ENCODE results near the gene SCFD2. TPM values are rescaled to one million over a fixed set of nuclear protein-coding genes. Genes with fewer than 3 reads are reported as not detected.

SCFD2 gene
- polyA plus RNA-seq, 2 of the 4 experiments (the other 2 are of a cell fraction), result 7.6 to 10.8 TPM

DNA sequence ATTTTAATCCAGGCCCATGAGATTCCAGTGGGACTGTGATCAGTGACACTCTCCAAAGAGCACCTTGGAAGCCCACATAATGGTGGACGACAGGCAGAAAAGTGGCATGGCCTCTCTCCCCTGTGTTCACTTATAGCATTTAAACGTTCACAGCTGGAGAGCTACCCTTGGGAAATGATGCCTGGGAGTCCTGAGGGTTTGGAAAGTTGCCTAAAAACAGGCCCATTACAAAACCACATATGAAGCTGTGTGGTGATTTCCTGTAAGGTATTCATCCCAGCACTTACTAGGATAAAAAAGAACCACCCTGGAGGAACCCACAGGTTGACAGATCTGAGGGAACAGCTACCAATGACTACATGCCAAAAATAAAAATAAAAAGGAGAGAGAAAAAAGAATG, 310.6 kb downstream of the SCFD2 start:
- WGBS (ENCODE audit: missing lambda C conversion rate), result 69% methylated on average over 2 of the region's 2 CpGs
- ChIA-PET CTCF (no interaction called here), POLR2A (no interaction called here)
- Histone ChIP-seq H3K4me3 (no peak overlapping the region), H3K27ac (no peak overlapping the region), H3K9me3 (no peaks in the 10 kb centered on the region), H3K4me2 (no peak overlapping the region), H3K4me1 (no peaks in the 10 kb centered on the region)
- DNase-seq (ENCODE audit: low read depth in 1 of 2, low spot score in 1 of 2), result no peak
- TF ChIP-seq MYC (IDR thresholded peaks at IDR 0.05; ENCODE audit: borderline replicate concordance, low read length), result no peak
- TF ChIP-seq POLR2AphosphoS2 (conservative IDR thresholded peaks at IDR 0.05; ENCODE audit: low read length), result no peak
- no peak for TF ChIP-seq FOSB (CRISPR knock-in tag; IDR thresholded peaks at IDR 0.05)
- no peak for TF ChIP-seq ESRRA (IDR thresholded peaks at IDR 0.05; ENCODE audit: borderline replicate concordance, low read length)
- no peak for TF ChIP-seq HDAC2 (IDR thresholded peaks at IDR 0.05)
- TF ChIP-seq RFX5 (IDR thresholded peaks at IDR 0.05), result no peak
- no peak for TF ChIP-seq TP53 (CRISPR knock-in tag; IDR thresholded peaks at IDR 0.05)
- TF ChIP-seq, protein P1, sequence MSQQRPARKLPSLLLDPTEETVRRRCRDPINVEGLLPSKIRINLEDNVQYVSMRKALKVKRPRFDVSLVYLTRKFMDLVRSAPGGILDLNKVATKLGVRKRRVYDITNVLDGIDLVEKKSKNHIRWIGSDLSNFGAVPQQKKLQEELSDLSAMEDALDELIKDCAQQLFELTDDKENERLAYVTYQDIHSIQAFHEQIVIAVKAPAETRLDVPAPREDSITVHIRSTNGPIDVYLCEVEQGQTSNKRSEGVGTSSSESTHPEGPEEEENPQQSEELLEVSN (IDR thresholded peaks at IDR 0.05; ENCODE audit: borderline replicate concordance, low read depth), result no peak
- TF ChIP-seq ZFP36 (IDR thresholded peaks at IDR 0.05; ENCODE audit: borderline replicate concordance, partially characterized antibody), result no peak
- TF ChIP-seq SREBF2 (IDR thresholded peaks at IDR 0.05), result no peak
- no peak for TF ChIP-seq HOXB5 (CRISPR knock-in tag; IDR thresholded peaks at IDR 0.05)
- ATAC-seq, result no peak
- no peak for FAIRE-seq

DNA sequence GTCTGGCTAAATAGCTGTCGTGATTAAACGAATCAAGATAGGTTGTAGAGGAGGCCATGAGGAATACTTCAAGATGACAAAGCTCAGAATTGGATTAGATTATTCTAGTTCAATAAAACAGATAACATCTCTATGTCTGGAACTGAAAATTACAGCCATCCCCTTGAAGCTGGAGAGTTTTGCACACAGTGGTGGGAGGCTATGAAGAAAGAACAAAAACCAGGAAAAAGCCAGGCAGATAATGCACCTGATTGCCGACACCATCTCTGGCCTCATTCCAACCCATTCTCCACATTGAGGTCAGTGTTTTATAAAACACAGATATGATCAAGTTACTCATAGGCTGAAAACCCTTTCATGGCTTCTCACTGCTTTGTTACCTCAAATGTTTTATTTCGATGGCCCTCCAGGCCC, 315.5 kb downstream of the SCFD2 start:
- CTCF ChIA-PET, result no interaction called here

DNA sequence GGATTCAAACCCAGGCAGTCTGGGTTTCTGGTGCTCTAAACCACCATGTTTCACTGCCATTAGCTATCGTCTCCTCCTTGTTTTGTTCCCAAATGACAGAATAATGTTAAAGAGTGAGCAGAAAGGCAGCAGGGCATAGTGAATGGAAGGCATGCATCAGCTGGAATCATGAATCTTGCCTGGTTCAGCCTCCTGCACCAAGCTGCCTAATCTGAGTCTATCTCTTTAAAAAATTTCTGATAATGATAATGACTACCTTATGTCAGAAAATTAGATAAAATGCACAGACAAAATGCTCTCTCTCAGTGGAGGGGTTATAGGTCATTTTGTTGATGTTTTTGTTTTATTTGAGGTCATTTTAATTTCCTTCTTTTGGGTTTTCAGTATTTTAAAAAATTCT, 316.3 kb downstream of the SCFD2 start:
- ATAC-seq (no peak), FAIRE-seq (no peak), DNase-seq (ENCODE audit: low read depth in 1 of 2, low spot score in 1 of 2) (no peak)
- Histone ChIP-seq H3K4me1 (no peaks in the 10 kb centered on the region), H3K27ac (no peak overlapping the region), H3K4me3 (no peak overlapping the region), H3K4me2 (no peak overlapping the region), H3K9me3 (no peaks in the 10 kb centered on the region)
- POLR2A ChIA-PET, result no interaction called here
- WGBS (ENCODE audit: missing lambda C conversion rate), result 90% methylated on average over 1 of the region's 1 CpG
- CTCF ChIA-PET, result interaction anchor here (0.9 kb wide), 1 partner anchor 1184 kb away, joined by 3 read pairs; no protein-coding TSS in a partner anchor
- TF ChIP-seq ZSCAN20 (CRISPR knock-in tag; IDR thresholded peaks at IDR 0.05), result no peak
- TF ChIP-seq EP300 (IDR thresholded peaks at IDR 0.05), result no peak
- TF ChIP-seq RCOR1 (IDR thresholded peaks at IDR 0.05; ENCODE audit: low read depth, low read length), result no peak
- TF ChIP-seq SMC3 (IDR thresholded peaks at IDR 0.05), result no peak
- TF ChIP-seq MAFK (IDR thresholded peaks at IDR 0.05; ENCODE audit: partially characterized antibody), result no peak
- TF ChIP-seq, protein P2, sequence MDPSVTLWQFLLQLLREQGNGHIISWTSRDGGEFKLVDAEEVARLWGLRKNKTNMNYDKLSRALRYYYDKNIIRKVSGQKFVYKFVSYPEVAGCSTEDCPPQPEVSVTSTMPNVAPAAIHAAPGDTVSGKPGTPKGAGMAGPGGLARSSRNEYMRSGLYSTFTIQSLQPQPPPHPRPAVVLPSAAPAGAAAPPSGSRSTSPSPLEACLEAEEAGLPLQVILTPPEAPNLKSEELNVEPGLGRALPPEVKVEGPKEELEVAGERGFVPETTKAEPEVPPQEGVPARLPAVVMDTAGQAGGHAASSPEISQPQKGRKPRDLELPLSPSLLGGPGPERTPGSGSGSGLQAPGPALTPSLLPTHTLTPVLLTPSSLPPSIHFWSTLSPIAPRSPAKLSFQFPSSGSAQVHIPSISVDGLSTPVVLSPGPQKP (IDR thresholded peaks at IDR 0.05; ENCODE audit: low read depth, low read length), result no peak
- TF ChIP-seq CBX2 (IDR thresholded peaks at IDR 0.05; ENCODE audit: borderline replicate concordance, low read depth), result no peak
- TF ChIP-seq EHMT2 (IDR thresholded peaks at IDR 0.05; ENCODE audit: low read depth), result no peak
- TF ChIP-seq, protein P3, sequence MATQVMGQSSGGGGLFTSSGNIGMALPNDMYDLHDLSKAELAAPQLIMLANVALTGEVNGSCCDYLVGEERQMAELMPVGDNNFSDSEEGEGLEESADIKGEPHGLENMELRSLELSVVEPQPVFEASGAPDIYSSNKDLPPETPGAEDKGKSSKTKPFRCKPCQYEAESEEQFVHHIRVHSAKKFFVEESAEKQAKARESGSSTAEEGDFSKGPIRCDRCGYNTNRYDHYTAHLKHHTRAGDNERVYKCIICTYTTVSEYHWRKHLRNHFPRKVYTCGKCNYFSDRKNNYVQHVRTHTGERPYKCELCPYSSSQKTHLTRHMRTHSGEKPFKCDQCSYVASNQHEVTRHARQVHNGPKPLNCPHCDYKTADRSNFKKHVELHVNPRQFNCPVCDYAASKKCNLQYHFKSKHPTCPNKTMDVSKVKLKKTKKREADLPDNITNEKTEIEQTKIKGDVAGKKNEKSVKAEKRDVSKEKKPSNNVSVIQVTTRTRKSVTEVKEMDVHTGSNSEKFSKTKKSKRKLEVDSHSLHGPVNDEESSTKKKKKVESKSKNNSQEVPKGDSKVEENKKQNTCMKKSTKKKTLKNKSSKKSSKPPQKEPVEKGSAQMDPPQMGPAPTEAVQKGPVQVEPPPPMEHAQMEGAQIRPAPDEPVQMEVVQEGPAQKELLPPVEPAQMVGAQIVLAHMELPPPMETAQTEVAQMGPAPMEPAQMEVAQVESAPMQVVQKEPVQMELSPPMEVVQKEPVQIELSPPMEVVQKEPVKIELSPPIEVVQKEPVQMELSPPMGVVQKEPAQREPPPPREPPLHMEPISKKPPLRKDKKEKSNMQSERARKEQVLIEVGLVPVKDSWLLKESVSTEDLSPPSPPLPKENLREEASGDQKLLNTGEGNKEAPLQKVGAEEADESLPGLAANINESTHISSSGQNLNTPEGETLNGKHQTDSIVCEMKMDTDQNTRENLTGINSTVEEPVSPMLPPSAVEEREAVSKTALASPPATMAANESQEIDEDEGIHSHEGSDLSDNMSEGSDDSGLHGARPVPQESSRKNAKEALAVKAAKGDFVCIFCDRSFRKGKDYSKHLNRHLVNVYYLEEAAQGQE (IDR thresholded peaks at IDR 0.05), result no peak
- no peak for TF ChIP-seq HOXB13 (CRISPR knock-in tag; IDR thresholded peaks at IDR 0.05; ENCODE audit: low read depth)

More for the DNA sequence above, 315.5 kb downstream of the SCFD2 start:
- POLR2A ChIA-PET, result no interaction called here
- ATAC-seq, result no peak
- Histone ChIP-seq H3K4me2 (no peak overlapping the region), H3K4me3 (no peak overlapping the region), H3K4me1 (no peaks in the 10 kb centered on the region), H3K27ac (no peak overlapping the region), H3K9me3 (no peaks in the 10 kb centered on the region)
- 79% methylated on average over 4 of the region's 4 CpGs for WGBS (ENCODE audit: missing lambda C conversion rate)
- TF ChIP-seq RCOR1 (IDR thresholded peaks at IDR 0.05; ENCODE audit: low read depth, low read length) (no peak), PHF8 (IDR thresholded peaks at IDR 0.05; ENCODE audit: borderline replicate concordance, low read depth) (no peak), EP300 (IDR thresholded peaks at IDR 0.05) (no peak), TP53 (CRISPR knock-in tag; IDR thresholded peaks at IDR 0.05) (no peak), RARB (CRISPR knock-in tag; IDR thresholded peaks at IDR 0.05) (no peak)
- TF ChIP-seq, protein P2 (IDR thresholded peaks at IDR 0.05; ENCODE audit: low read depth, low read length), result no peak
- TF ChIP-seq, protein P4, sequence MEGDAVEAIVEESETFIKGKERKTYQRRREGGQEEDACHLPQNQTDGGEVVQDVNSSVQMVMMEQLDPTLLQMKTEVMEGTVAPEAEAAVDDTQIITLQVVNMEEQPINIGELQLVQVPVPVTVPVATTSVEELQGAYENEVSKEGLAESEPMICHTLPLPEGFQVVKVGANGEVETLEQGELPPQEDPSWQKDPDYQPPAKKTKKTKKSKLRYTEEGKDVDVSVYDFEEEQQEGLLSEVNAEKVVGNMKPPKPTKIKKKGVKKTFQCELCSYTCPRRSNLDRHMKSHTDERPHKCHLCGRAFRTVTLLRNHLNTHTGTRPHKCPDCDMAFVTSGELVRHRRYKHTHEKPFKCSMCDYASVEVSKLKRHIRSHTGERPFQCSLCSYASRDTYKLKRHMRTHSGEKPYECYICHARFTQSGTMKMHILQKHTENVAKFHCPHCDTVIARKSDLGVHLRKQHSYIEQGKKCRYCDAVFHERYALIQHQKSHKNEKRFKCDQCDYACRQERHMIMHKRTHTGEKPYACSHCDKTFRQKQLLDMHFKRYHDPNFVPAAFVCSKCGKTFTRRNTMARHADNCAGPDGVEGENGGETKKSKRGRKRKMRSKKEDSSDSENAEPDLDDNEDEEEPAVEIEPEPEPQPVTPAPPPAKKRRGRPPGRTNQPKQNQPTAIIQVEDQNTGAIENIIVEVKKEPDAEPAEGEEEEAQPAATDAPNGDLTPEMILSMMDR (IDR thresholded peaks at IDR 0.05), result no peak
- FAIRE-seq, result no peak
- no peak for DNase-seq (ENCODE audit: low read depth in 1 of 2, low spot score in 1 of 2)
